GM21367 (cell line): Measurements from ENCODE around the gene PNP.
"Not testable (repeated sequence)": the region's sequence is repeated elsewhere in the genome, so short reads cannot be mapped to it uniquely, and the experiment has no call there.

Source experiments
- ATAC-seq: cut with Tn5 transposase; IDR thresholded peaks from one replicate; pipeline ENCODE4 v1.9.1; 2021; ENCODE audit not compliant: unreplicated experiment

PNP gene

DNA sequence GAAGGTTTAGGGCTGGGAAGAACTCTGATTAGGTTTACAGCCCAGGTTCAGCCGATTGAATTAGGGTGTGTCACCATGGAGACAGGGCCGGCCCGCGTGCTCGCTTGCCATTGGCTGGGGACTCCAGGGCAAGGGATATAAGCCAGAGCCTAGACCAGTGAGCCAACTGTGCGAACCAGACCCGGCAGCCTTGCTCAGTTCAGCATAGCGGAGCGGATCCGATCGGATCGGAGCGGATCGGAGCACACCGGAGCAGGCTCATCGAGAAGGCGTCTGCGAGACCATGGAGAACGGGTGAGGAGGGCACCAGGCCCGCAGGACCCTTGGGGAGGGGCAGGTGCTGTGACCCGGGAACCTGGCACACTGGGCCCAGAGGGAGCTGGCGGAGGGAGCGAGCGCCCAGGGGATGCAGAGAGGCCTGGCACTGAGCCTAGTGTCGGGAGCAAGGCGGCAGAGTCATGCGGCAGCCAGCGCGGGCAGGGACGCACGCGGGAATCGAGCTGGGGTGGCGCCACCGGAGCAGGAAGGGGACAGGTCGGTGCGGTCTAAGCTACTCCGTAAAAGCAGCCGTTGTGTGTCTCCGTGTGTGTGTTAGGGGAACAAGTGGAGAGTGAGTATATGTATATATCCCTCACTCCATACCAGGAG lies at the start of gene PNP:
Gene PNP, plus strand, starts transcription at position 165 of the 648 bp plus-strand sequence. Its CDS starts 119 bp downstream, at position 284.
- ATAC-seq = peak; percentile 86

DNA sequence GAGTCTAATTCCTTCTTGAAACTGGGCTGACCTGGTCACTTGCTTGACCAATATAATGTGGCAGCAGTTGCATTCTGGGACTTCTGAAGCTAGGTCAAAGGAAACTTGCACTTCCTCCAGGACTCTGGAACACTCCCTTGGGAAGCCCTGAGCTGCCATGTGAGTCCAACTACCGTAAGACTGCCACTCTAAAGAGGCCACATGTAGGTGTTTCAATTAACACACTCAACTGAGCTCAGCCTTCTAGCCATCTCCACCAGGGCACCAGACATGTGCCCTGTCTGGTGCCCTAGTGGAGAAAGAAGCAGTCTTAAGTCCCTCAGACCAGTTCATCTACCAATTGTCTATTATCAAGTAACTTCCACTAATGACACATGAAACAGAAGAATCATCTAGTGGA lies 49.8 kb upstream of the PNP start:
- no peak for ATAC-seq

DNA sequence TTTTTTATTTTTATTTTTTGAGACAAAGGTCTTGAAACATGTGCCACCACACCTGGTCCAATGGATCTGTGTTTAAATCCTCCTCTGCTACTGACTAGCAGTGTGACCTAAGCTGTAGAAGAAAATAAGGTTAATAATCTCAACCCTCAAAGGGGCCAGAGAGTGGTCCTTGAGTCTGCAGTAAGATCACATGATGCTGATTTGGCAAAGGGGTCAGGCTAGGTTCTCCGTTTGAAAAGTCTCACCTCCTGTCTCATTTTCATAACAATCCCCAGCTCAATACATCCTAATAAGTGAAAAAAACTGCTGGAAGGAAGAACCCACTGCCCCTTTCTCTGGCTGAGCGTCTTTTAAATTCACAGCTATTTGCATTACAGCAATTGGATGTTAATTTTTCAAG lies 47.9 kb upstream of the PNP start:
- no peak for ATAC-seq

DNA sequence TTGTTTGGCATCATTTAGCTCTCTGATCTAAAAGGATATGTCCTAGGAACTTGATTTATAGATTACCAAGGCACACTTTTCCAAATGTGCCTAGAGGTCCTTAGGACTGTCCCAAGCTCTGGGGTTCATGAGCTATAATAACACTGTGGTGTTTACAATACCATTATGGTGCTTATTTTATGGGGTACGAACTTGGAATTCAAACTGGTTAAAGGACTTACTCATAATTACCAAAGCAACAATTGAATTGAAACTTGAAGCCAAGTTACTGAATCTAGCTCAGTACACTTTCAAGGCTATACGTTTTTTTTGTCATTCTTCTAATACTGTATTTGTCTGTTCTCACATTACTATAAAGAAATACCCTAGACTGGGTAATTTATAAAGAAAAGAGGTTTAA lies 46.3 kb upstream of the PNP start:
- no peak for ATAC-seq

DNA sequence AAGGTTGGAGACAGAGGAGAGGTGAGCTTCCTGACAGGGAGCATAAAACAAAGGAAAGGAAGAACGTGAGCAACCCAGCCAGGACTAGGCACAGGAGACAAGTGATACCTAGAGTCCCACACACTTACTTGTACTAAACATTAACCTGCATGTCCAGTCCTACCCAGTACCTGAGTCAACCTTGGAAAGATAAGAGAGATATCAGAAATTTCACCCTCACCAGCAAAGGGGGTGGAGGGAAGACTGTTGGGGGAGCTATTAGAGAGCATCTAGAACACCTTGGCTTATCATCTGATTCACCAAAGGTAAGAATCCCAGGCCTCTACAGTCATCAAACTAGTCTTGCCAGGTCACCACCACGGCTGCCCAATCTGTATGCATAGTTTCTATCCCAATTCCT lies 44.4 kb upstream of the PNP start:
- ATAC-seq = no peak

DNA sequence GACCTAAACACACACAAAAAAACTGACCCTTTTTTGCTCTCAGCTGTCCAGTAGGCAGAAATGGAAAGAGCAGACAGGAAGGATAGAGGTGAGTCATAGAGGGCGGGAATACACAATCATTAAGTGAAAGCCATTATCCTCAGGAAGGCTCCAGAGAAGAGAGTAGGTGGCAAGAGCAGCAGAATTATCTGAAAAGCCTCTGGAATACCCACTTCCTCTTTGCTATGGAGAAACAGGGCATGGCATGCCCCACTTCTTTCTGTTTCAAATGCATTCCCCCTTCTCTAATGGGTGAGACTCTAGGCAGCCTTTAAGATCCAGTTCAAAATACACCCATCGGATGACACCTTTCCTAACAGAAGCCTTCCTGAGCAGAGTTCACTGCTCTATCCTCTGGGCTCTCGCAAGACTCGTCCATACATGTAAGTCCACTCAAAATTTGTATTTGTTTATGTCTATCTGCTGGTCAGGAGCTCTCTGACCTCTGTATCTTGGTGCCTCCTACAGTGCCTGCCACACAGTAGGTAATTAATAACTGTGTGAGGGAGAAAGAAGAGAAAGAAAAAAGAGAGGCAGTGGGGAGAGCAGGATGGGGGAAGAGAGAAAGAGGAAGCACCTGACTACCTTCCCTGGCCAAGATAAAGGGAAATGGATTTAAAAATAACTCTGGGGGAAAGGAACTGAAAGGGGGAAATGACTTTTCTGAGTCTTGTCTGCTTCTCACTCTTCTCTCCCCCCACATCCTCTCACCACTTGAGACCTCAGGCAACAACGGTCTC lies 41.8 kb upstream of the PNP start:
- peak; percentile 64 for ATAC-seq

DNA sequence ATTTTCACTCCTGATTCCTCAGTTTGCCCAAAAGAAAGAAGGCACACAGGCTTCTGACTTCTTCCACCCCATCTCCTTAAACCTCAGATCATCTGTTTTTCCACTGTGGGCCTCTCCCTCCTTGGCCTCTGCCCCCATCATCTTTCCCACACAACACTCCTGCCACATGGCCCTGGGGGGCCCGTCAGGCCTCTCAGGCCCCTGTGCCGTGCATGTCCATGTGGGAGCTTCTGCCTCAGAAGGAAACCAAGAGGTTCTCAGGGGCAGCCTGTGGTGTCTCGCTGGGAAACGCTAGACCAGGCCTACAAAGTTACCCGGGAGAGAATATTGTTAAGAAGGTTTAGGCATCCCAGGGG lies 41.2 kb upstream of the PNP start:
- peak; percentile 28 for ATAC-seq

DNA sequence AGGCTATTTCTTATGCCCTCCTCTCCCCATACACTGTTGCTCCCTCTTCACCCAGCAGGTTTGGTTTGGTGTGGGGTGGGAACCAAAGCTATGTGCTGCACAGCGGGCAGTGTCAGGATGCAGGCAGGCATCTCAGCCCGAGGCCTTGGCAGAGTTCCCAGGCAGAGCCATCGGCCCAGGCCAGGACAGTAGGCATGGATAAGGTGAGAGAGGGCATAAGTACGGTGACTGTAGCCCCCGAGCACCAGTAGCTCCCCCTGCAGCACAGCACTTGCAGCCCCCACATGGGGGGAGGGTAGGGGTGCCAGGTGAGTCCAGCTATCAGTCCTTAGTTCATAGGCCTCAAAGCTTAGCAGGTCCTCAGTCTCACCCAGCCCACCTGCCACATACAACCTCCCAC lies 40.4 kb upstream of the PNP start:
- no peak for ATAC-seq

DNA sequence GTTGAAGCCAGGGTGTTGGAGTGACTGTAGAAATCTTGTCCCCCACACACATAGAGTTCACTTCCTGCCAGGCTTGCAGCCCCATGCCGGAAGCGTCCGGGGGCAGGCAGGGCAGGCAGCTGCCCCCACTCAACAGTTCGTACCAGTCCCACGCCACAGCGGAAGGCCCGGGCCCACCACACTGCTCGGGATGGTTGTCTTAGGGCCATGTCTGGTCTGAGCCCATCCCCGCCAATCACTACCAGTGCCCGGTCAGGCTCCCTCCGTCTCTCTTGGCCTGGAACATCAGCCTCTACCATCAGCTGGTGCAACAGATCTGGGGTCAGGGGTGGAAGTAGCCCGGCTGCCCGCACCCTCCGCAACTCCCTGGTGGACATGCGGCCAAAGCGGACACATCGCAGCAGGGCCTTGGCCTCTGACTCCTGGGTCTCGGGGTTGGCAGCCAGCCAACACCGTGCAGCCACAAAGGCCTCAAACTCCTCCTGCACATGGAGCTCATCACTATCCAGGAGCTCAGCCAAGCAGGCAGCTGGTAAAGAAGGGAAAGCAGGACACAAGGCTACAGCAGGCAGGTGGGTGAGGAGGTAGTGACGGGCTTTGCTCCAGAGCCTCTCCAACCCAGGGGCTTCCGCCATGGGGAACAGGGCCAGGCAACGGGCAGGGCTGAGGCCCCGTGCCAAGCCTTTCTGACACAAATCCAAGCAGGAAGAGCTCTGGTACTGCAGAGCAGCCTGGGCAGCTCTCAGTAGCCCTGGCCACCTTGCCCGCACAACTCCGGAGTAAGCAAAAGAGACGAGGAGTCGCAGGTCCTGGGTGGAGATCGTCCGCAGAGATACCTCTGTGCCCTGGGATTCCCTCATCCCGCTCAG lies 39.2 kb upstream of the PNP start:
- no peak for ATAC-seq

DNA sequence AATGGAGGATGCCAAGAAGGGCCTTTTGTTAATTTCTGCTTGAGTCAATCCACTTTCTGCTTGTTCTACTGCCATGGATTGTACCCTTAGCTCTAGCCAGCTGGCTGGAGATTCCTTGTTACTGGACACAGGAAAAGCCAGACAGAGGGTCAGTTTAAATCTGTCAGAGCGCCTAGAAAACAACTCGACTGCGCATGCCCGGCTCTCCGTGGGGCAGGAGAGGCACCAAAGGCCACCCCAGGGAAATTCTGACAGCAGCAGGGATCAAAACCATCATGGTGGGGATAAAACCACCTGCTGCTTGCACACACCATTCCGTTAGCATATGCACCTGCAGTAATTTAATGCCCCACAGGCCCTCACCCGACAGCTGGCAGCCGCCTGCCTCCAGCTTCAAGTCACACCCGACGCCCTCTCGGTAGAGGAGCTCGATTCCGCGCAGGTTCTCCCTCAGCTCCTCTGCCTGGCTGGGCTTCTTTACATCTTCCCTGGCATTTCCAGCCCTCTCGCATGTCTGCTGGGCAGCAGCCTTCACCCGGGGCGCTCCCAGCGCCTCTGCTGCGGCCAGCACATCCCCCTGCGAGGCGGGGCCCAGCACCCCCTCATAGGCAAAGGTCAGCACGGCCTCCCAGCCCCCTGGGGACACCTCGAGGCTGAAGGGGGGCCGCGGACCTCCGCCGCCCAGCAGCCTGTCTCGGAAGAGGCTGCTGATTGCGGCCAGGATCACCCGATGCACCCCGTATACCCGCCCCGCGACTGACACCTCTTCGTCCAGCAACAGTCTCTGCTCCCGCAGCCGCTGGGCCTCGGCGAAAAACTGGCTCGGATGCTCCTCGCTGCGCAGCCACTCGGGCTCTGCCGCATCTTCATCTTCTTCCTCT lies 34.3 kb upstream of the PNP start:
- ATAC-seq = no peak

DNA sequence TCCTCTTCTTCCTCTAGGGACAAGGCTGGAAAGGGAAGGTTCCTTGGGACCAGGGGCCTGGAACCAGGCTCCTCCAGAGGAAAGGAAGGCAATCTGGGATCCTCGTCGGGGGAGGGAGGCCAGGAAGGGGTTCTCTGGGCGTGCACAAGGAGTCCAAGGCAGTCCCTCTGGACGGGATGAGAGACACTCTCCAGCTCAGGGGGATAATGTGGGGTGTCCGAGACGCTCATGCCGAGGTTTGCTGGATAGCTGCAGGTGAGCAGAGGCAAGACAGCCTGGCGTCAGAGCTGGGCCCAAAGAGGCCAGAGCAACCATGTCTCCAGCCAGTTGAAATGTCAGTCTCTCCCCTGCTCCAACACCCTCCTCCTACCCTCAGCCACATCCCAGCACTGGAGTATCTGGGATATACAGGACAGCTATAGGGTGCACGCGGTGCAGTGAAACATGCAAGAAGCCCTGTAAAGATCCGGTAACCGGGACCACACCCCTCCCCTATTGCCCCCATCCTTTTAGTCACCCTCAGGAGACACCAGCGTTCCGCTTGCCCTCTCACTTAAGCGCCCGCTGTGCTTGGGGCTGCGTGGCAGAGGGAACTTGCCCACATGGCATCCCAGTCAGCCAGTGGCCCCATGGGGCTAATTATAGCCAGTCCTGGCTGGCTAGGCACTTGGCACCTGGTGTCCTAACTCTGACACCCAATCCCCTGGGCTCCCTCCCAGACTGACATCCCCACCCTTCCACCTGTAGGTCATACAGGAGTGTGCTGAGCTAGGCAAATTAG lies 33.4 kb upstream of the PNP start, which contains the start of gene KLHL33:
Gene KLHL33, minus strand, starts transcription at position 585 of the 781 bp plus-strand sequence. Its CDS starts 355 bp downstream, at position 230.
- ATAC-seq = no peak

DNA sequence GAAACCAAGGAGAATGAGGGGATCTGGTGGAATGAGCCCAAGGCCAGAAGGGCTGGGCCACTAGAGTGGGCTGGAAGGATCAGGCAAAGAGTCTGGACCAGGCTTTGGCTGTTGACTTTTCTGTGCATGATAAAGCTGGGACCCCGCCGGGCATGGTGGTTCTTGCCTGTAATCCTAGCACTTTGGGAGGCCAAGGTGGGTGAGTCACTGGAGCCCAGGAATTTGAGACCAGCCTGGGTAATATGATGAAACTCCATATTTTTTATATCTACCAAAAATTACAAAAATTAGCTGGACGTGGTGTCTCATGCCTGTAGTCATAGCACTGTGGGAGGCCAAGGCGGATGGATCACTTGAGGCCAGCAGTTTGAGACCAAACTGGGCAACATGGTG lies 32.8 kb upstream of the PNP start:
- no peak for ATAC-seq

DNA sequence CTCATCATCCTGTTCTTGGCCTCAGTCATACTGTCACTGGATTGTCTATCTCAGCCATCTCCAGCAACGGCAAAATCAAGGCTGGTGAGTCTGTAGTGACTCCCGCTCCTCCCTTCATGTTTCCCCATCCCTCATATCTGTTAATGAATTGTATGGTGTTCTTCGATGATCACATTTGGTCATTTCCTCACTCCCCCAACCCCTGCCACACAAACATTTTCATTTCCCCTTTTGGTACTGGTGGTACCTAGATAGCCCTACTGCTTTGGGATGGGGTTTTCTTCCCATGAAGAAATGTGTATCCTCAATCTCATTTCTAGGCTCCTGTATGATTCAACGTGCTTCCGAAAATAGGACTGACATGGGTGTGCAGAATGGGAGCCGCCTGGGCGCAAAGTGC lies 30.5 kb upstream of the PNP start:
- no peak for ATAC-seq

DNA sequence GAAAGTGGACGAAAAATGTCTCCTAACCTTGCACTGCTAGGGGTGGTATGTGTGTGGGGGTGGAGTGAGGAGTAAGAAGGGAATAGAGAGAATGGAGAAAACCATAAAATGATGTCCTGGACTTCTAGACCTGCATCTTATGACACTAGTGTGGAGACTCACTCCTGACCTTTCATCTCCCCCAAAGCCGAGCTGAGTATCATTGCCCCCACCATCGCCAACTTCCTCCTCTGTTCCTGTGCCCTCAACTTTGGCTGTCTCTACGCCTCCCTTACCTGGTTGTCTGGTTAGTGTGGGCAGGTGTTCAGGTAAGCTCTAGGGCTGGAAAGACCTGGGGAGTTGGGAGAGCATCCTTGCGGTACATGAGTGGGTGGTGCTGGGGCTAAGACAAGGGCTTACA lies 28.7 kb upstream of the PNP start:
- ATAC-seq = no peak

DNA sequence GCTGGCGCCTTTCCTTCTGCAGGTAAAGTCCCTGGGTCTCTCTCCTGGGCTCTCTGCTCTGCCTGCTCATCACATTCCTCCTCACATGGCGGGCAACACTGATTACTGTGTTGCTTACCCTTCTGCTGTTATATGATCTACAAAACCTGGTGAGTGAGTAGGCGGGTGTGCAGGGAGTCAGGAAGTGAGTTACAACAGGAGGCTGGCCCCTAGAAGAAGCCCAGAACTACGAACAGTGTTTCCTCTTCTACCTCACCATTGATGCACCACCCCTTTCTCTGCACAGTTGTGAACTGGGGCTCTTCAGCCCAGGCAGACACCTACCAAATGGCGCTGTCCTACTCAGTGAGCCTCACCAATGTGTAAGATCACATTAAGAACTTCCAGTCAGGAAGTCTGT lies 28.3 kb upstream of the PNP start:
- ATAC-seq = no peak

DNA sequence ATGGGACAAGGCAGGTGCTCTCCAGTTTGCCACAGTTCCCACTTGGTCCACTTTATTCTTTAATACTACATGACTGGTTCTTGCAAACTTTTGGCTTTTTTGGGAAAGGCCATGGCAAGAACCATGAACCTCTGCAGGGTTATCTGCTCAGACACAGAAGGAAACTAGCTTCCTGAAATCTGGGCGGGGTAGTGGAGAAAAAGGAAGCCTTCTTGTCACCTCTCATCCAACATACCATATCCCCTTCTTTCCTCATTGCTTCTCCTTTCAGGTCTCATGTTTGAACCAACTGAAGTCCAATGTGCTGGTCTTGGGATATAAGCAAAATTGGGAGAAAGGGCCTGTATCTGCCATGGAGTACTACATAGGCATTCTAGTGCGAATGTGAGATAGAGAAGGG lies 27.7 kb upstream of the PNP start:
- ATAC-seq = no peak

DNA sequence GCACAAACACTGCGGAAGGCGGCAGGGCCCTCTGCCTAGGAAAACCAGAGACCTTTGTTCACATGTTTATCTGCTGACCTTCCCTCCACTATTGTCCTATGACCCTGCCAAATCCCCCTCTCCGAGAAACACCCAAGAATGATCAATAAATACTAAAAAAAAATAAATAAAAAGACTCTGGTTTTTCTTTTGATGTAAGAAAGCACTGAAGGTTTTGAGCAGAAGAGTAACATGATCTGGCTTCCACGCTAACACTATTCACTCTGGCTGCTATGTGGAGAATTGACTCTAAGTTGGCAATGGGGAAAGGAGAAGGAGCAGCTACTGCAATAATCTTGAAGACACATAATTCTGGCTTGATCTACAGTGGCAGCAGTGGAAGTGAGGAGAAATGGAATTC lies 25.6 kb upstream of the PNP start:
- ATAC-seq = not testable (repeated sequence)

DNA sequence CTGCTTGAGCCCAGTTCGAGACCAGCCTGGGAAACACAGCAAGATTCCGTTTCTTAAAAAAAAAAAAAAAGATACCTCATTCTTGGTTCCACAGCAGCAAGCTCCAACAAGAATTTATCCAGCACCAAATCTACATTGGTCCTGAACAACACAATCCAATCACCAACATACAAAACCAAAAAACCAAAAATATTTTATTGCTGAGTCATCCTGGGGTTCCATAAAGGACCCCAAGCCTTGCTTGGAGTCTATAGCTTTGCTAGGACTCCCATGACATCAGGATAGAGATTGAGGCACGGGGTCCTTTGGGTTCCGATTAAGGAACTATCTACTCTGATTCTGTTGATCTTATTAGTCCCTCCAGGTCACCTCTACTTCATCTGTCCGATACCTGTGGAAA lies 22.3 kb upstream of the PNP start:
- no peak for ATAC-seq

DNA sequence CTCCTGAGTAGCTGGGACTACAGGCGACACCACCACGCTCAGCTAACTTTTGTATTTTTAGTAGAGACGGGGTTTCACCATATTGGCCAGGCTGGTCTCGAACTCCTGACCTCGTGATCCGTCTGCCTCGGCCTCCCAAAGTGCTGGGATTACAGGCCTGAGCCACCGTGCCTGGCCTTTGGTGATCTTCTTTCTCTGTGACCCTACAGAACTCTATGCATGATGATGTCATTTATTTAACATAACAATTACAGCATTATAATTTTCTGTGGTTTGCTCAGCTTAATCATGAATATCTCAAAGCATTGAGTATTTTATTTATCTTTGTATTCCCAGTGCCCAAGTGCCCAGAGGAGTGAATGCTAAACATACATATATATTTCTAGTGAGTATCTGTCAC lies 16.4 kb upstream of the PNP start:
- not testable (repeated sequence) for ATAC-seq
